Measurements from ENCODE around the gene SCO2.

- TF ChIP-seq TAF1 (IDR thresholded peaks at IDR 0.05; ENCODE audit: low read depth) (no peak), FOXM1 (IDR thresholded peaks at IDR 0.05; ENCODE audit: borderline replicate concordance, low read depth) (no peak), EP300 (IDR thresholded peaks at IDR 0.05; ENCODE audit: borderline replicate concordance) (no peak), RAD21 (IDR thresholded peaks at IDR 0.05; ENCODE audit: low read depth) (no peak), CEBPB (IDR thresholded peaks at IDR 0.05) (no peak), CREB1 (IDR thresholded peaks at IDR 0.05; ENCODE audit: low read depth) (no peak), ZBTB7A (IDR thresholded peaks at IDR 0.05; ENCODE audit: low read depth) (no peak), NFIC (IDR thresholded peaks at IDR 0.05) (no peak), YY1 (IDR thresholded peaks at IDR 0.05; ENCODE audit: low read depth) (no peak), EGR1 (IDR thresholded peaks at IDR 0.05) (no peak), TCF12 (IDR thresholded peaks at IDR 0.05; ENCODE audit: low read depth) (no peak)
- TF ChIP-seq, protein P1, sequence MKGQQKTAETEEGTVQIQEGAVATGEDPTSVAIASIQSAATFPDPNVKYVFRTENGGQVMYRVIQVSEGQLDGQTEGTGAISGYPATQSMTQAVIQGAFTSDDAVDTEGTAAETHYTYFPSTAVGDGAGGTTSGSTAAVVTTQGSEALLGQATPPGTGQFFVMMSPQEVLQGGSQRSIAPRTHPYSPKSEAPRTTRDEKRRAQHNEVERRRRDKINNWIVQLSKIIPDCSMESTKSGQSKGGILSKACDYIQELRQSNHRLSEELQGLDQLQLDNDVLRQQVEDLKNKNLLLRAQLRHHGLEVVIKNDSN (IDR thresholded peaks at IDR 0.05), result no peak
- TF ChIP-seq, protein P2, sequence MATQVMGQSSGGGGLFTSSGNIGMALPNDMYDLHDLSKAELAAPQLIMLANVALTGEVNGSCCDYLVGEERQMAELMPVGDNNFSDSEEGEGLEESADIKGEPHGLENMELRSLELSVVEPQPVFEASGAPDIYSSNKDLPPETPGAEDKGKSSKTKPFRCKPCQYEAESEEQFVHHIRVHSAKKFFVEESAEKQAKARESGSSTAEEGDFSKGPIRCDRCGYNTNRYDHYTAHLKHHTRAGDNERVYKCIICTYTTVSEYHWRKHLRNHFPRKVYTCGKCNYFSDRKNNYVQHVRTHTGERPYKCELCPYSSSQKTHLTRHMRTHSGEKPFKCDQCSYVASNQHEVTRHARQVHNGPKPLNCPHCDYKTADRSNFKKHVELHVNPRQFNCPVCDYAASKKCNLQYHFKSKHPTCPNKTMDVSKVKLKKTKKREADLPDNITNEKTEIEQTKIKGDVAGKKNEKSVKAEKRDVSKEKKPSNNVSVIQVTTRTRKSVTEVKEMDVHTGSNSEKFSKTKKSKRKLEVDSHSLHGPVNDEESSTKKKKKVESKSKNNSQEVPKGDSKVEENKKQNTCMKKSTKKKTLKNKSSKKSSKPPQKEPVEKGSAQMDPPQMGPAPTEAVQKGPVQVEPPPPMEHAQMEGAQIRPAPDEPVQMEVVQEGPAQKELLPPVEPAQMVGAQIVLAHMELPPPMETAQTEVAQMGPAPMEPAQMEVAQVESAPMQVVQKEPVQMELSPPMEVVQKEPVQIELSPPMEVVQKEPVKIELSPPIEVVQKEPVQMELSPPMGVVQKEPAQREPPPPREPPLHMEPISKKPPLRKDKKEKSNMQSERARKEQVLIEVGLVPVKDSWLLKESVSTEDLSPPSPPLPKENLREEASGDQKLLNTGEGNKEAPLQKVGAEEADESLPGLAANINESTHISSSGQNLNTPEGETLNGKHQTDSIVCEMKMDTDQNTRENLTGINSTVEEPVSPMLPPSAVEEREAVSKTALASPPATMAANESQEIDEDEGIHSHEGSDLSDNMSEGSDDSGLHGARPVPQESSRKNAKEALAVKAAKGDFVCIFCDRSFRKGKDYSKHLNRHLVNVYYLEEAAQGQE (IDR thresholded peaks at IDR 0.05; ENCODE audit: low read depth), result no peak
- TF ChIP-seq, protein P3, sequence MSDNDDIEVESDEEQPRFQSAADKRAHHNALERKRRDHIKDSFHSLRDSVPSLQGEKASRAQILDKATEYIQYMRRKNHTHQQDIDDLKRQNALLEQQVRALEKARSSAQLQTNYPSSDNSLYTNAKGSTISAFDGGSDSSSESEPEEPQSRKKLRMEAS (IDR thresholded peaks at IDR 0.05), result no peak
Observed at GRCh38 chr22:50548921-50549790, 23.8 kb upstream of the SCO2 start.

All from Ishikawa (cell line).